ENCODE measurements around the gene RAB44.

RAB44 gene

DNA sequence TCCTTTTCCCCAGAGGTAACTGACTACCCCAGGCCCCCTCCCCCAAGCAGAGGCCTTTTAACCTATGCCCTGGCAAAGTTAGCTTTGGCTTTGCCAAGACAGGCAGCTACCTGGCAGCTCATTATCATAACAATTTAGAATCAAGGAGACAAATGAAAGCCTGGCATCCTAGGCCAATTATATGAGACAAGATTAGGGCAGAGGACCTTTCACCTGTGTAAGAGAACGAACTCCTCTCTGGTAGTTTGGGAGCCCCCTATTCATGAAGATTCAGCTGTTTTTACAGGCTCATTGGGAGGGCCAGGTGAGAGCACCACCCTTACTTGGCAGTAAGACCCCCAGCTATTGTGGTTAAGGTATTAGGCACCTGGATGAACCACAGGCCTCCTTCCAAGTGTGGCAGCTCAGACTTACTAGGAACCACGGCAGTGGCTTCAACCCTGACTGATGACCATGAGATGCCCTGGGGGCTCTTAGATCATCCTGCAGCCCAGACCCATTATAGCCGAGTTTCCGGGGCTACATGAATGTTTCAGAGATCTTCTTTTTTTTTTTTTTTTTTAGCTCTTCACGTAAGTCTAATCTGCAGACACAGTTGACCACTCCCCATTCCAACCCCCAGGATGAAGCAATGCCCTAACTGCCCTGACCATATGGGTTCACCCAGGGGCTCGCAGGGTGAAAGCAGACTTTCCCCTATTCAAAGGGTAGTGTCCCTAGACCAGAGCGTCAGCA is 56.2 kb downstream of the RAB44 start:
- no peak for DNase-seq

DNA sequence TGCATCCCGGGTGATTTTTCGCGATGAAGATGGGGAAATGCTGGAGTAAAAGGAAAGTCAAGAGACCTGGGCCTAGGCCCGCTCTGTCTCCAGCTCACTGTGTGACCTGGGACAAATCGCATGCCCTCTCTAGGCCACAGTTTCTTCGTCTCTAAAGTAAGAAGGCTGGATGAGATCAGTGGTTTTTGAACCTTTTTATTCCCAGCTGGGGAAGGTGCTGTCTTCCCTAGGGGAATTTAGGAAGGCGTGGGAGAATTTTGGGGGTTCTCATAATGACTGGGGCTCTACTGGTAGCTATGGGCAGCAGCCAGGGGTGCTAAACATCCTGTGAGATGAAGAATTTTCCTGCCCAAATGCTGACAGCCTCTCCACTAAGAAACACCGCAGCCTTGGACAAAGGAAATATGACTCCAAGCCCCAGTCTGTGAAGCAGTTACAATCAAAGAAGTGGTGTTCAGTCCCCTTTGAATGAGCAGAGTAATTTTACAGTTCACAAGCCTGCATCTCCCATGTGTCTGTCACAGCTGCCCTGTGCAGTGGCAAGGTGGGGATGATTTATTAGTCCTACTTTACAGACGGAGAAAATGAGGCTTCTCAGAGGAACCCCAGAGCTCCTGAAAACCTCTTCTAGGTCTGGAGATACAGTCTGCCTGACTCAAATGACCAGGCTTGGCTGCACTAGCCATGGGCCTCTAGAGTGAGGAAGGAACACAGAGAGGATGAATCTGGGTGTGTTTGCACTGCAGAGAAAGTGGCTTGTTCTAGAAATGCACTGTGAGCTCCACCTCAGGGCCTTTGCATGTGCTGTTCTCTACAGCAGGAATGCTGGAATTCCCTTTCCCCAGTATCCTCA is 57.2 kb downstream of the RAB44 start:
- no peak for DNase-seq

- peak; percentile 47 for DNase-seq
These were observed 58.1 kb downstream of the RAB44 start for GRCh38 chr6:36755435-36756348.

DNA sequence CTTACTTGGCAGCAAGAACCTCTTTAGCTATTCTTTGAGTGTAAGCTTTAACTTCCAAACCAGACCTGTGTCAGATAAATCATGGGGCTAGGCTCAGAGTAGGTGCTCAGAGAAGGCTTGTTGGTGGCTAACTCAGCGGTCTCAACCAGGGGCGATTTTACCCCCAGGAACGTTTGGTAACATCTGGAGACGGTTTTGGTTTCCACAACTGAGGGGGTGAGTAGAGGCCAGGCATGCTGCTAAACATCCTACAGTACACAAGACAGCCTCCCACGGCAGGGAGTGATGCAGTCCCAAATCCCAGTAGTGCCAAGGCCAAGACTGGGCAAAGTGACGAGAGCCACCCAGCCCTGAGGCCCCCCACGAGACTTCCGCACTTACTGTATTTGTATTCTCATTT is 59.2 kb downstream of the RAB44 start:
- DNase-seq: no peak

- no peak for DNase-seq
These were observed 59.6 kb downstream of the RAB44 start for GRCh38 chr6:36757206-36757605.

DNA sequence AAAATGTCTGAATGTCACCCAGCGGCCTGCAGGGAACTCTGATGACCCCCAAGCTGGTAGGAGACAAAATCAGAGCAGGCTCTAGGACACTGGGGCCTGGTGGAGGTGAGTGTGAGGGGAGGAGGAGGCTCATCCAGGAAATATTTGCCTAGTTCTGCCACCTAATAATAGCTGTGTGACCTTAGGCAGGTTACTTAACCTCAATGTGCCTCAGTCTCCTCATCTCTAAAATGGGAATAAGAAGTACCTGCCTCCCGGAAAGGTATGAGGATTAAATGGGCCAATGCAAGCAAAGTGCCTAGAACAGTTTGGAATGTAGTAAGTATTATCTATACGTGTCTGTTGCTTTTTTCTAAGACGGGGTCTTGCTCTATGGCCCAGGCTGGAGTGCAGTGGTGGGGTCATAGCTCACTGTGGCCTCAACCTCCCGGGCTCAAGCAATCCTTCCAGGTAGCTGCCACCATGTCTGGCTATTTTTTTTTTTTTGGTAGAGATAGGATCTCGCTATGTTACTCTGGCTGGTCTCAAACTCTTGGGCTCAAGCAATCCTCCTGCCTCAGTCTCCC is 60.4 kb downstream of the RAB44 start:
- DNase-seq: no peak

DNA sequence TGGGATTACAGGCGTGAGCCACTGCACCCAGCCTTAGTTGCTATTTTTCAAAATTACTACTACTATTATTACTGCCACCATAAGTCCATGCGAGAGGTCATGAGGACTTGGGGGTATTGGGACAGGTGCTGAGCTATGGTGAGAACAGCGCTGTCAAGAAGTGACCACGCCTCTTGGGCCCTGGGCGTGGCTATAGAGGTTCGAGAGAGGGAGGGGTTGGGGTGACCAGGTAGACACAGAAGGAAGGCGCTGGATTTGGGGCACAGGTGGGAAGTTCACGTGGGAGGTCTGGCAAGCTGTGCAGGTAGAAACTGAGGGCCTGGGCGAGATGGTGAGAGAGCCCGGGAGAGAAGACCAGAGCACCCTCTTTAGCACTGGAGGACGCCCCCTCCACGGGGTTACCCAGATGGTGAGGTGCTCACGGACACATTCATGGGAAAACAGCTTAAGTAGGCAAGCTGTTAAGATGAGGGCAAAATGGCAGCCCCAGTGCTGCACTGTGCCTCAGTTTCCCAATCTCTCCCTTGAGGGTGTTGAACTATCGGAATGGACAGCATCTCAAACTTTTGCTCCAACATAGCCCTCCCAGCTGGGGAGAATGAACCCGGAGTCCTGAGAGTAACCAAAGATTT is 61.0 kb downstream of the RAB44 start:
- no peak for DNase-seq

DNA sequence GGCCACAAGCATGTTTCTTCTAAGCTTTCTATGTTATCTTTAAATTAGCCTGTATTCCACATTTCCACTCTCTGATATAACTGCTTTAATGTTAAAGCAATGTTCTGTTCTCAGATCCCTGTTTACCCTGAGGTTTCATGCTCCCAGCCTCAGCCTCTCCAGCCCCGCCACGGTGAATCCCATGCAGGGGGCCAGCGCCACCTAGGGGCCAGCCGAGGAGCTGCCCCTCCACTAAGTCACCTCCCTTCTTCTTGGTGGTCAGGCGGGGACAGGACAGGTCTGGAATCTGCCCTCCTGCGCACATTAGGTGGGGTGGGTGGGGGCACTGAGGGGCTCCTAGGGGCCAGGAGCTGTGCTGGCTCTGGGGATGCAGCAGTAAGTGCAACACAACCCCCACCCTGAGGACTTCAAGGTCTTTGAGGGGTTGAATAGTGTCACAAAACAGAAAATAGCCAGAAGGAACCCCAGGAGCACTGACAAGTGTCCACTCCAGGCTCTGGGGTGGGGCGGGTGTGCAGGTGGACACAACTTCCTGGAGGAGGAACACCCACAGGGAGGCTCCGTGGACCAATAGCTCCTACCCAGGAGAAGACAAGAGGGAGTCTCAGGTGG is 61.6 kb downstream of the RAB44 start:
- peak; percentile 62 for DNase-seq

DNA sequence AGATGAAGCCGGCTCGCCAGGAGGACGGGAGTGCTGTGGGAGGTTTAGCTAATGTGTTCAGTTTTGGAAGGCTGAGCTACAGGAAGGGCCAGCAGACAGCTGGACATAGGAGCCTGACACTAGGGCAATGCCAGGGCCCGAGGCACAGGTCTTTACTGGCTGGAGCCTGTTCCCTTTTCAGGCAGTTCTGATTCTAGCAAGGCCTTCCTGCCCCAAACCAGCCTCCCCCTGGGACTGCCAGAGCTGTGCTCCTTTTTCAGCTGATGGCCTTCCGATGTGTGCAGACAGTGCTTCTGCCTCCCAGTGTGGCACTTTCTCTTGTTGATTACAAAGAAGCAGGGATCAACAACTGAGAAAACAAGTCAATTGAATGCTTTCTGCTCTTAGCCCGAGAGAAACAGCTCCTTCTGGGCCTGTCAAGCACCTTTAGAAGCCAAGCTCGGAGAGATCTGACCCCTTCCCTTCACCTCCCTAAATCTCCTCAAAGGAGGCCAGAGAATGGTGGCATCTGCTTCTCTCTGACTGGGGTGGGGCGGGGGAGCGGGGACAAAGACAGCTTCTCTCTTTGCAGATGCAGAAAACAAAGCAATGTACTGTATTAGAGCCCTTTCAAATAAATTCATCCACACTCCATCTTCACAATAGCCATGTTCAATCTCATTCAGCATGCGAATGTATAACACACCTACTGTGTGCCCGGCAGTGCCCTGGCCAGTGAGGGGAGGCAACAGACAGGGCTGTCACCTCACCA is 63.2 kb downstream of the RAB44 start:
- no peak for DNase-seq

GRCh38 chr6:36762123-36762522 is 64.5 kb downstream of the RAB44 start:
- no peak for DNase-seq

GRCh38 chr6:36765190-36765589 is 67.6 kb downstream of the RAB44 start:
- DNase-seq: no peak

- DNase-seq: peak; percentile 78
These were observed 68.2 kb downstream of the RAB44 start for GRCh38 chr6:36765594-36766398.

DNA sequence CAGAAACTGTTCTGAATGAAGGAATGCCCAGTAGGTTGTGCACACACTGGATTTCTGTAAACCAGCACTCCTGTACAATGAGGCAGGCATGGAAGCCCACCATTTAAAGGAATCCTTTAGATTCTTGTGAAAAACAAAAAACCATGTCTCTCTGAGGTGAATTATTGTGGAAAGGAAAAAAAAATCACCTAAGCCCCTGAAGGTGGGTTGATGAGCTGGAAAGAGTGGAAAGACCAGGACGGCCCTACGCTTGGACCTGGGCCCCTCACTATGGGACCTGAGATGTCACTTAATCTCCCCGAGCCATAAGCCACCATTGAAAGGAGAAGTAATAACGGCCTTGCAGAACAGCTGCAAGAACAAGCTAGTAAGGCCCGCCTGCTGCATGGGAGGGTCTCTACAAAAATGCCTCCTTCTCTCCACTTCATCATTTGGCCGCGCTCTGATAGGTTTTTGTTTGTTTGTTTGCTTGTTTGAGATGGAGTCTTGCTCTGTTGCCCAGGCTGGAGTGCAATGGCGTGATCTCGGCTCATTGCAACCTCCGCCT is 68.8 kb downstream of the RAB44 start:
- no peak for DNase-seq

GRCh38 chr6:36769183-36769675 is 71.6 kb downstream of the RAB44 start:
- peak; percentile 44 for DNase-seq

DNA sequence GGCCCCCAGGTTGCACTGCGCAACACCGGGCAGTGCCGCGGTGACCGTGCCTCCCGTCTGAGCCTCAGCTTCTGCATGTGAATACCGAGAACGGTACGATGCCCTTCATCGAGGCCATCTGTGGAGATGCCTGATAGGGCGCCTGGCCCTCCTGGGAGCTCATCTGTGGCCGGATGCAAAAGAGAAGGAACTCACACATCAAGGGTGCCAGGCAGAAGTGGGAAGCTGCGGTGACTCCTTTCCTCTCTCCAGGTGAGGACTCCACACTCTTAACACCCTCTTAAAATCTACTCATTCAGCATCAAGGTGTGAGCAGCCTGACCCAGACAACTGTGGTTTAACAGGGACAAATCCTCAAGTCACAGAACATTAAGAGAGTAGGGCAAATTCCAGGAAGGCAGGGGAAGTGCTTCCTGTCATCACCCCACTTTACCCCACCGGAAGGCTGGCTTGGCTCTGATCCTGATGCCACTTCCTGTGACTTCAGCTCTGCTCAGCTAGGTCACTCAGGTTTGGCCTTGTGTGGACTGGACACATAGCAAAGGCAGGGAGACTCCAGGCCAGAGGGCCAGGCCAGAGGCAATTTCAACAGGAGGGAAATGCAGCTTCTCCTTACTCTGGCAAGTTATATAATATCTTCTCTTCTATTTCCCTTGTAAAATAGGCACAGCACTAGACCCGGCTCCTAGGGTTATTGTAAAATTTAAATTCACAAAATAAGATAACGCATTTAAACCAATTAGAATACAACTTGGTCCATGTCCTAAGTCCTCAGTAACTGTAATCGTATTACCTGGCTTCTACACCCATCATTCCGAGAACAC is 72.3 kb downstream of the RAB44 start:
- peak; percentile 58 for DNase-seq

DNA sequence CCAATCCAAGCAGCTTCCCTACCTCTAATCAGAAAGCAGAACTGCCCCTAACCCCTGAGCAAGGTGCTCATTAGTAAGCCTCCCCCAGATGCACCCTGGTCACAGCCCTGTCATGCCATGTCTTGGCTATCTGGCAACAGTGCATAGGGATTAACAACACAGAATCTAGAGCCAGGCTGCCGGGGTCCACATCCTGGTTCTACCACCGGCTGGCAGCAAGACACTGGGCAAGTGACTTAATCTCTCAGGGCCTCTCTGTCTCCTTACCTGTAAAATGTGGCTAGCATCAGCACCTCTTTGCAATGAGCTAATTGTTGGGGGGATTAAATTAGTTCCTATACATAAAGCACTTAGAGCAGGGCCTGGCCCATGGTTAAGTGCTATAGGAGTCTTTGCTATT is 73.5 kb downstream of the RAB44 start:
- DNase-seq: no peak

DNA sequence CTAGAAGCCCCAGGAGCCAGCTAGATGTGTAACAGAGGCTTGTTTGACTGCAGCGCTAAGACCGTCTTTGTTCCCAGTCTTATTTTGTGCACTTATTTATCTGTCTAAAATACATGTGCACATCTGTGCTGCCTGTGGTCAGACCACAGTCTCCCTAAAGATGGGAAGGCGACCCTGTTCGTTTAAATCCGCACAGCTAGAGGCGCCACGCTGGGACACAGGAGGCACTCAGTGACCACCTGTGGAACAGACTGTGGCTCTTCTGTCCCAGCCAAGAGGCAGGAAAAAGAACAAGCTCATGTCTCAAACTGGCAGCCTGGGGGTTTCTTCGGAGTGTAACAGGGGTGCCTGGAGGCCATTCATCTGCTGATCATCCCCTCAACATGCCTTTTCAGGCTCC is 74.8 kb downstream of the RAB44 start:
- DNase-seq: no peak

DNA sequence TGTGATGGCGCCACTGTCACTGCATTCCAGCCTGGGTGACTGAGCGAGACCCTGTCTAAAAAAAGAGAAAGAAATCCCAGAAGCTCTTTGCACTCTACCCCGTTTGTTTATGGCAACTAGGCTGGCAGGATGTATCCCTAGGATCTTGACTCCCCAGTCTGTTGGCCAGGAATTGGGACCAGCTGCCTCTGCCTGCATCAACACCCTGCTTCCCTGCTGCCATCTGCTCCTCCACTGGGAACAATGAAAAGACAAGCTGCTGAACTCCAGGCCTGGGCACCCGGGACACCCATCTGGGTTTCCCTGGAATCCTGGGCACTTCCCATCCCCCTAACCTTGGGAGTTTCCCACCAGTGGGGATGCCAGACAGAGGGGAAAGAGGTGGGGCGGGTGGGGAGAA is 76.7 kb downstream of the RAB44 start:
- no peak for DNase-seq

- no peak for DNase-seq
These were observed 78.5 kb downstream of the RAB44 start for GRCh38 chr6:36776167-36776566.

All from fibroblast of skin of right biceps (primary cell).